IMR-90 (cell line): ENCODE results near the gene XIAP. TPM values are rescaled to one million over a fixed set of nuclear protein-coding genes. Genes with fewer than 3 reads are reported as not detected.

Source experiments
- ATAC-seq: fragments of 200-7000 bp; cut with Tn5 transposase; 2 replicates; pipeline ENCODE4 v1.9.1; 2020; ENCODE audit warnings: low read depth, mild to moderate bottlenecking, moderate library complexity
- BruUV-seq: library from RNA; stranded (reverse); fragments of 400-500 nt; replicated peaks from 2 replicates; lab custom pipeline; 2021; lab: Mats Ljungman, UMichigan
- CTCF ChIA-PET: fragments of 300-600 bp; formaldehyde crosslinking; extraction: SDS; loops from one replicate; lab custom pipeline; 2021; ENCODE audit warnings: antibody characterized with exemption; lab: Yijun Ruan, JAX
- POLR2A ChIA-PET: fragments of 300-600 bp; sonication (Branson Sonifier 250); formaldehyde crosslinking; loops from one replicate; lab custom pipeline; 2022; ENCODE audit warnings: antibody characterized with exemption; ENCODE audit not compliant: unreplicated experiment; lab: Charles Lee
- DNase-seq: peaks from one replicate; pipeline ENCODE4 v3.0.0; 2013
- H2AFZ ChIP-seq: replicated peaks from 2 replicates; pipeline ENCODE3; 2013; ENCODE audit warnings: low read length, mild to moderate bottlenecking; ENCODE audit not compliant: poor library complexity
- H2AK5ac ChIP-seq: 2 replicates; pipeline ENCODE4 v1.6.1; 2013; ENCODE audit warnings: low read depth, low read length, inconsistent platforms
- H2AK9ac ChIP-seq: replicated peaks from 2 replicates; pipeline ENCODE3; 2013; ENCODE audit warnings: mild to moderate bottlenecking, low read depth, low read length, moderate library complexity; ENCODE audit not compliant: poor library complexity
- H2BK120ac ChIP-seq: 2 replicates; pipeline ENCODE4 v1.6.1; 2013; ENCODE audit warnings: low read depth, low read length, inconsistent platforms
- H2BK15ac ChIP-seq: 3 replicates; pipeline ENCODE4 v1.6.1; 2013; ENCODE audit warnings: low read depth, low read length, inconsistent platforms
- H2BK20ac ChIP-seq: 2 replicates; pipeline ENCODE4 v1.6.1; 2013; ENCODE audit warnings: low read depth, mild to moderate bottlenecking, inconsistent platforms, low read length, moderate library complexity
- H2BK5ac ChIP-seq: 2 replicates; pipeline ENCODE4 v1.6.1; 2013; ENCODE audit warnings: mild to moderate bottlenecking, low read depth, low read length, inconsistent platforms; ENCODE audit not compliant: poor library complexity, severe bottlenecking
- H3K14ac ChIP-seq: replicated peaks from 2 replicates; pipeline ENCODE4 v1.6.1; 2013; ENCODE audit warnings: low read depth, low read length, inconsistent platforms
- H3K18ac ChIP-seq: 2 replicates; pipeline ENCODE4 v1.6.1; 2013; ENCODE audit warnings: low read depth, low read length, control low read depth
- H3K23ac ChIP-seq: 2 replicates; pipeline ENCODE4 v1.6.1; 2013; ENCODE audit warnings: low read depth, low read length, inconsistent platforms
- H3K27ac ChIP-seq: 2 replicates; pipeline ENCODE4 v1.5.1; 2013; ENCODE audit warnings: mild to moderate bottlenecking, control low read depth, low read length; ENCODE audit not compliant: insufficient read depth
- H3K27me3 ChIP-seq: 2 replicates; pipeline ENCODE4 v1.6.1; 2013; ENCODE audit warnings: low read length; ENCODE audit not compliant: control insufficient read depth, insufficient read depth
- H3K36me3 ChIP-seq: 2 replicates; pipeline ENCODE4 v1.6.1; 2013; ENCODE audit warnings: low read length, mixed read lengths; ENCODE audit not compliant: control insufficient read depth, insufficient read depth
- H3K4ac ChIP-seq: 2 replicates; pipeline ENCODE4 v1.6.1; 2013; ENCODE audit warnings: low read depth, low read length, inconsistent platforms
- H3K4me1 ChIP-seq: 2 replicates; pipeline ENCODE4 v1.6.1; 2013; ENCODE audit warnings: low read length, mixed read lengths; ENCODE audit not compliant: control insufficient read depth, insufficient read depth
- H3K4me2 ChIP-seq: 2 replicates; pipeline ENCODE4 v1.6.1; 2013; ENCODE audit warnings: low read depth, mild to moderate bottlenecking, control low read depth, low read length, moderate library complexity
- H3K4me3 ChIP-seq: 2 replicates; pipeline ENCODE4 v1.5.1; 2013; ENCODE audit warnings: low read depth, mild to moderate bottlenecking, control low read depth, low read length, moderate library complexity; ENCODE audit not compliant: insufficient read depth
- H3K56ac ChIP-seq: 2 replicates; pipeline ENCODE4 v1.6.1; 2013; ENCODE audit warnings: low read length, inconsistent platforms; ENCODE audit not compliant: insufficient read depth; ENCODE audit errors: extremely low read depth
- H3K79me1 ChIP-seq, 2 experiments: 2 replicates each; pipeline ENCODE4 v1.6.1; 2013; ENCODE audit warnings: low read length in 2 of 2, inconsistent platforms in 1 of 2, low read depth in 1 of 2
- H3K9ac ChIP-seq: 2 replicates; pipeline ENCODE4 v1.6.1; 2013; ENCODE audit warnings: low read depth, low read length, control low read depth
- H3K9me1 ChIP-seq: 2 replicates; pipeline ENCODE4 v1.6.1; 2013; ENCODE audit warnings: low read length, inconsistent platforms; ENCODE audit not compliant: insufficient read depth
- H3K9me3 ChIP-seq: 2 replicates; pipeline ENCODE4 v1.6.1; 2013; ENCODE audit warnings: low read length; ENCODE audit not compliant: control insufficient read depth, insufficient read depth
- H4K20me1 ChIP-seq: 2 replicates; pipeline ENCODE4 v1.6.1; 2013; ENCODE audit warnings: low read length, inconsistent platforms; ENCODE audit not compliant: insufficient read depth
- H4K5ac ChIP-seq: 2 replicates; pipeline ENCODE4 v1.6.1; 2013; ENCODE audit warnings: mild to moderate bottlenecking, low read depth, low read length, control low read depth
- H4K8ac ChIP-seq, 2 experiments: 2 replicates each; pipeline ENCODE4 v1.6.1; 2013; ENCODE audit warnings: low read depth in 2 of 2, low read length in 2 of 2, control low read depth in 1 of 2, inconsistent platforms in 1 of 2
- H4K91ac ChIP-seq: 2 replicates; pipeline ENCODE4 v1.6.1; 2013; ENCODE audit warnings: low read depth, low read length, inconsistent platforms; ENCODE audit not compliant: insufficient read depth
- POLR2A ChIP-seq: IDR thresholded peaks from 2 replicates; pipeline ENCODE4 v1.6.1; 2012; ENCODE audit warnings: mild to moderate bottlenecking, low read depth, low read length
- WGBS, 2 experiments: methylation state at CpG; one replicate each; pipeline versions ENCODE4 v1.1.5 to v1.1.7; 2013; ENCODE audit warnings: missing lambda C conversion rate in 2 of 2; ENCODE audit not compliant: insufficient read length in 1 of 2; ENCODE audit errors: extremely low coverage in 2 of 2; 5-methylcytosine and 5-hydroxymethylcytosine counted together
- dilution Hi-C: fragments of 300-500 bp; cut with HindIII; formaldehyde crosslinking; loops from one replicate; pipeline ENCODE4 v1.14.3; 2018; ENCODE audit warnings: low sequenced_read_pairs; ENCODE audit not compliant: unreplicated experiment
- in situ Hi-C: fragments of 300-500 bp; cut with MboI; formaldehyde crosslinking; loops from 3 replicates; pipeline ENCODE4 v1.14.3; 2019; ENCODE audit warnings: low sequenced_read_pairs, inconsistent platforms, mixed read lengths
- intact Hi-C: fragments of 100-400 bp; cut with micrococcal nuclease; formaldehyde crosslinking; loops from 2 replicates; pipeline ENCODE4 v1.10.0; 2022
- polyA plus RNA-seq, 3 experiments: library from polyadenylated mRNA; depleted of rRNA; stranded (reverse); fragments of >200 nt; gene quantifications; 2 replicates each; pipeline ENCODE4 v1.2.3, GENCODE V29; 2012; ENCODE audit warnings: low replicate concordance in 1 of 3
- total RNA-seq: library from RNA; depleted of rRNA; stranded (reverse); fragments of >200 nt; gene quantifications from 2 replicates; pipeline ENCODE4 v1.2.3, GENCODE V29; 2012

The XIAP gene
- total and polyA plus RNA-seq, 2 of the 4 experiments (the other 2 are of a cell fraction): 8.1 to 17.4 TPM

DNA sequence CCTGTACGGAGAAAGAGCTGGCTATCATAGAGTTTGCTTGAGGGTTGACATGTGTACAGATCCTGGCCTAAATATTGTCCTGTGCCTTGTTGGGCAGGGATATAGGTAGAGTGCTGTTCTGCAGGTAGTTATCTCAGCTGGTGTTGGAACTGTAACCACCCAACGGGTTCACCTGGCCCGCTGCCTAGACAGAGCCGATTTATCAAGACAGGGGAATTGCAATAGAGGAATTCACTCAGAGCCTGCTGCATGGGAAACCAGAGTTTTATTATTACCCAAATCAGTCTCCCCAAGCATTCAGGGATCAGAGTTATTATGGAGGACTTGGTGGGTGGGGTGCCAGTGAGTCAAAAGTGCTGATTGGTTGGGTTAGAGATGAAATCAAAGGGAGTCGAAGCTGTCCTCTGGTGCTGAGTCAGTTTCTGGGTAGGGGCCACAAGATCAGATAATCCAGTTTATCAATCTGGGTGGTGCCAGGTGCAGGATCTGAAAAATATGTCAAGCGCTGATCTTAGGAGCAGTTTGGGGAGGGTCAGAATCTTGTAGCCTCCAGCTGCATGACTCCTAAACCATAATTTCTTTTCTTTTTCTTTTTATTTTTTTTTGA lies 42.5 kb upstream of the XIAP start:
- no peak overlapping the region for H3K4me3 ChIP-seq
- H3K4me2 ChIP-seq: no peak overlapping the region
- H2BK120ac ChIP-seq: no peak overlapping the region
- no peak for TF ChIP-seq POLR2A
- in situ Hi-C loops (no loop called here), dilution Hi-C loops (no loop called here), intact Hi-C loops (no loop called here)
- POLR2A ChIA-PET: no interaction called here
- no peak overlapping the region for H4K8ac ChIP-seq
- H3K27ac ChIP-seq: no peak overlapping the region
- H3K4ac ChIP-seq: no peak overlapping the region
- H3K4me1 ChIP-seq: peaks cover 3% of the 10 kb centered on the region; the same call in 1 of the 2 replicates
- CTCF ChIA-PET: no interaction called here
- no peak overlapping the region for H3K23ac ChIP-seq
- H3K56ac ChIP-seq: no peak overlapping the region
- no peak overlapping the region for H3K9ac ChIP-seq
- H3K14ac ChIP-seq: no peak overlapping the region
- no peak overlapping the region for H2AFZ ChIP-seq
- ATAC-seq (no peak), DNase-seq (no peak)
- no peaks in the 10 kb centered on the region for H4K20me1 ChIP-seq
- no peak overlapping the region for H4K5ac ChIP-seq
- no peak overlapping the region for H3K18ac ChIP-seq
- no TSS peak for BruUV-seq
- H3K27me3 ChIP-seq: no peaks in the 10 kb centered on the region
- H2AK5ac ChIP-seq: no peak overlapping the region
- 89% methylated on average over 3 of the region's 6 CpGs; no CpG with 5 or more reads in 1 of the 2 experiments for WGBS, 2 experiments
- no peaks in the 10 kb centered on the region for H3K36me3 ChIP-seq
- H3K9me1 ChIP-seq: no peaks in the 10 kb centered on the region
- H4K91ac ChIP-seq: no peak overlapping the region
- H2BK5ac ChIP-seq: no peak overlapping the region
- no peaks in the 10 kb centered on the region for H3K79me1 ChIP-seq
- 0 out of 2 replicates have a peak, but pooled peaks cover 1% of the 10 kb centered on the region for H3K9me3 ChIP-seq
- H2BK20ac ChIP-seq: no peak overlapping the region
- H2BK15ac ChIP-seq: no peak overlapping the region
- no peak overlapping the region for H2AK9ac ChIP-seq
